Esophagus (tissue), 2 donors: ENCODE results near the gene RHEX. TPM values are rescaled to one million over a fixed set of nuclear protein-coding genes. Genes with fewer than 3 reads are reported as not detected.
A peak's percentile ranks its signal among the peaks of the same experiment; 100 is the strongest.

Source experiments
- H3K27ac ChIP-seq, 2 donors: one replicate each; pipeline ENCODE4 v1.5.1; 2013; ENCODE audit warnings: low read depth in 2 of 2, mild to moderate bottlenecking in 2 of 2, inconsistent platforms in 1 of 2, low read length in 1 of 2, moderate library complexity in 1 of 2
- H3K27me3 ChIP-seq, 2 donors: one replicate each; pipeline ENCODE4 v1.6.1; 2013; ENCODE audit warnings: low read length in 2 of 2, control low read depth in 1 of 2, mild to moderate bottlenecking in 1 of 2; ENCODE audit not compliant: insufficient read depth in 2 of 2, control insufficient read depth in 1 of 2
- H3K36me3 ChIP-seq, 2 donors: one replicate each; pipeline ENCODE4 v1.6.1; 2013; ENCODE audit warnings: low read length in 1 of 2; ENCODE audit not compliant: control insufficient read depth in 2 of 2, insufficient read depth in 2 of 2
- H3K4me1 ChIP-seq, 2 donors: one replicate each; pipeline ENCODE4 v1.6.1; 2013; ENCODE audit warnings: low read length in 1 of 2; ENCODE audit not compliant: control insufficient read depth in 2 of 2, insufficient read depth in 2 of 2
- H3K4me3 ChIP-seq, 2 donors: one replicate each; pipeline ENCODE4 v1.5.1; 2013; ENCODE audit warnings: low read length in 2 of 2, mild to moderate bottlenecking in 2 of 2, low read depth in 1 of 2, moderate library complexity in 1 of 2
- H3K9me3 ChIP-seq, 2 donors: one replicate each; pipeline ENCODE4 v1.6.1; 2013; ENCODE audit warnings: mild to moderate bottlenecking in 2 of 2, low read depth in 1 of 2, low read length in 1 of 2, moderate library complexity in 1 of 2; ENCODE audit not compliant: control insufficient read depth in 2 of 2, insufficient read depth in 1 of 2
- whole genome bisulfite sequencing, 2 donors: extraction: QIAGEN DNeasy Blood & Tissue Kit; methylation state at CpG; one replicate each; pipeline ENCODE4 v1.1.7; 2013; 5-methylcytosine and 5-hydroxymethylcytosine counted together
- polyA plus RNA-seq, 2 donors: library from polyadenylated mRNA; stranded (reverse); fragments of 200-250 nt; gene quantifications; one replicate each; pipeline ENCODE4 v1.2.3, GENCODE V29; 2013
- donor health status: healthy with polysubstance abuse.
- donor health status: Bipolar disorder and iron deficiency.

RHEX gene
- polyA plus RNA-seq, 2 donors: 0.37 to 0.81 TPM

DNA sequence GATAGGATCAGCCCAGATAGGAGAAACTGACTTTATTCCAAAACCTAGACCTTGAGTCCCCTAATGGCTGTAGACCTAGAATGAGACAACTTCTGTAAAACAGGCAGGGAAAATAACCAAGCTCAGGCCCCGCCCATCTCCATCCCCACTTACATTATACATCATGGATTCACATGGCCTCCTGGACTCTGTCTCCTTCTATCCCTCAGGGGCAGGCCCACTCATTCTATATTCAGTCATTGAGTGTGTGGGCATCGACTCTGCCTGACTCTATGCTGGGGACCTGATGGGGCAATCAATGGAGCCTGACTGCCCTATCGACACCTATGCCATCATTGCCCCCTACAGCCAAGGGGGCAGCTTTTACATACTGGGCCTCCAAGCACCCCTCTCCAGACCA, 57.8 kb downstream of the RHEX start:
- 94 to 95% methylated on average over 3 of the region's 3 CpGs for WGBS, 2 donors
- no peaks in the 10 kb centered on the region for H3K27me3 ChIP-seq

DNA sequence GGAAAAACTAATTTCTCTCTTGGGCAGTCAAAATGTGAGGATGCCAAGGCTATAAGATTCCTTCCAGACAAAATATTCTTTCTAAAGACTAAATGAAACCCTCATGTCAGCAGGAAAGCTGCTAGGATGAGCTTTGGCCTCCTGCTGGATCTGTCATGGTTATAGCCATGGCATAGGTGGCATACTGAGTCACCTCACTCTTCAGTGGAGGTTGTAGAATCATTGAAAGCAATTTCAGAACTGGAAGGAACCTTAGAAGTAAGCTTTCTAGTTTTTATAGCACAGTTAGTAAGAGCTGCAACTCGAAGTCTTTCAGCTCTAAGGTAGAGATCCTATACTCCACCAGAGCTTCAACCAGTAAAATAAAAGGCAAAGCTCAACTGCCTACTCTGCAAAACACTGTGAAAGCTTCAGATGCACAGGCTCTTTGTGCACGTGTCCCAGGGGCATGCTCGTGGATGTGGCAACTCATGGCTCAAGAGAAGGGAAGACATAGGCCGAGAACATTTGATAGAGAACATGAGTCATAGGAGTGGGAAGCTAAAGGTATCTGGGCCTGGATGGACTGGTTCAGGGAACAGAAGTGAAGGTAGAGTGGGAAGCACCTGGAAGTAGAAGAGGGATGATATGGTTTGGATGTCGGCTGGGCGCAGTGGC, 58.4 kb downstream of the RHEX start:
- H3K4me3 ChIP-seq: no peak overlapping the region
- no peak overlapping the region for H3K27ac ChIP-seq
- H3K4me1 ChIP-seq: peaks cover 2 to 7% of the 10 kb centered on the region in 2 donors
- H3K36me3 ChIP-seq: no peaks in the 10 kb centered on the region
- no peaks in the 10 kb centered on the region for H3K9me3 ChIP-seq
- H3K27me3 ChIP-seq: no peaks in the 10 kb centered on the region
- WGBS, 2 donors: 75 to 76% methylated on average over 6 of the region's 6 CpGs

More for the DNA sequence above, 57.8 kb downstream of the RHEX start:
- no peak overlapping the region for H3K4me3 ChIP-seq
- no peaks in the 10 kb centered on the region for H3K9me3 ChIP-seq
- no peak overlapping the region for H3K27ac ChIP-seq
- peaks cover 0 to 9% of the 10 kb centered on the region in 2 donors for H3K4me1 ChIP-seq
- no peaks in the 10 kb centered on the region for H3K36me3 ChIP-seq

DNA sequence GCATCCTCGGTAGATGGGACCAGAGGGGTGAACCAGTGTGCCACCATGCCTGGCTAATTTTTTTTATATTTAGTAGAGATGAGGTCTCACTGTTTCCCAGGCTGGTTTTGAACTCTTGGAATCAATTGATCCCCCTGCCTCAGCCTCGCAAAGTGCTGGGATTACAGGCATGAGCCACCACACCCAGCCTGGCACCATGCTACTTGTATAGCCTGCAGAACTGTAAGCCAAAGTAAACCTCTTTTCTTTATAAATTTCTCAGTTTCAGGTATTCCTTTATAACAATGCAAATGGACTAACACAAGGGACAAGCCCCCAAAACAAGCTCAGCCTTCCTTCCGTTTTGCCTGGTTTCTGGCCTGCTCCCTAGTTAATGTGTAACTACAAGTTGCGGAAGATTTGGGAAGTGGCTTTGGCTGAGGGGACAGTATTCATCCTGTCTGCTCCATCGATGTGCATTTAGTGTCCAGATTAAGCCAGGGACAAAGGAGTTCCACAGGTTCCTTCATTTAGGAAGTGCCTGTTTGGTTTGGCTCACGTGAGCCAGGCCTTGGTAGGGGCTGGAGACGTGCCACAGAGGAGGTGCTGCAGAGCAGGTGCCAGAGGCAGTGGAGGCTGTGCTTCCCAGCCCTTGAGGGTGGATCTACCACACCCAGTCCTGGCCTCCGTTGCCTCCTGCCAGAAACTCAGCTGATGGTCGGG, 59.8 kb downstream of the RHEX start:
- Histone ChIP-seq H3K27ac (no peak overlapping the region), H3K36me3 (no peaks in the 10 kb centered on the region), H3K4me3 (no peak overlapping the region), H3K9me3 (no peaks in the 10 kb centered on the region), H3K27me3 (peaks cover 0 to 5% of the 10 kb centered on the region in 2 donors), H3K4me1 (peaks cover 6 to 10% of the 10 kb centered on the region in 2 donors)
- 45 to 57% methylated on average over 9 of the region's 9 CpGs for WGBS, 2 donors

DNA sequence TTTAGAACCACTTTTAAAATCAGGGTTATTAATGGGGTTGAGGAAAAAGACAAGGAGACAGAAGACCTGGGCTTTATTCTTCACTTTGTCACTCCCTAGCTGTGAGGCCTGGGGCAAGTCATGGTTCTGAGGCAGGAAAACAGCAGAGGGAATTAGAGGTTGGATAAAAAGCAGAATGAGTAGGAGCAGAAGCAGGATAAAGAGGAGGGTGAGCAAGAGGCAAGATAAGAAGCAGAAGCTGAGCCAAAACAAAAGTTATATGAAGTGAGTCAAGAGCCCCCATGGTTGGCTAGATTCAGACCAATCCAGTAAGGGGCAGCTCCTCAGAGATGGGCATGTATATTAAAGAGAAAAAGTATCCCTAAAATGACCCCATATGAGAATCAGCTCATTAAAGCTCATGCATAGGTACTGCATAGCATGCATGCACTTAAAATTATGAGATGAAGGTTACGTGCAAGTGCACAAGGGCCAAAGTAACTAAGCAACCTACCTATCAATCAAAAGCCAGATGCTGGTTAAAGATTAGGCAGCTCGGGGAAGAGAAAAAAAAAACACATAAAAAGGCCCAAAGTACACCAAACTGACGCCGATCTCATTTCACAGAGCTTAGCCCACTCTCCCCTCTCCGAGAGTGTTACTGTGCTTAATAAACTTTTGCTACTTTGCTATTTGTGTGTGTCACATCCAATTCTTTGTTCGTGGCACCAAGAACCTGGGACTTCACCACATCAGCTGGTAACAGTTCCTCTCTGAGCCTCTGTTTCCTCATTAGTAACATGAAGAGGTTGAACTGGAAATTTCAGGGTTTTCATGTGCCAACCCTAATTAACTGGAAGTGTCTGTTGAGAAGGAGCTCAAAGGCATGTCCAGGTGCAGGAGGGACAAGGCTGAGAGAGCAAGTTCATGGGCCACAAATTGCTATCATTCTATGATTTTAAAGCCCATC, 62.0 kb downstream of the RHEX start:
- no peak overlapping the region for H3K4me3 ChIP-seq
- H3K4me1 ChIP-seq: peaks cover 6 to 10% of the 10 kb centered on the region in 2 donors
- 72 to 84% methylated on average over 6 of the region's 6 CpGs for WGBS, 2 donors
- H3K27me3 ChIP-seq: peaks cover 0 to 9% of the 10 kb centered on the region in 2 donors
- no peaks in the 10 kb centered on the region for H3K9me3 ChIP-seq
- H3K27ac ChIP-seq: no peak overlapping the region
- H3K36me3 ChIP-seq: no peaks in the 10 kb centered on the region

DNA sequence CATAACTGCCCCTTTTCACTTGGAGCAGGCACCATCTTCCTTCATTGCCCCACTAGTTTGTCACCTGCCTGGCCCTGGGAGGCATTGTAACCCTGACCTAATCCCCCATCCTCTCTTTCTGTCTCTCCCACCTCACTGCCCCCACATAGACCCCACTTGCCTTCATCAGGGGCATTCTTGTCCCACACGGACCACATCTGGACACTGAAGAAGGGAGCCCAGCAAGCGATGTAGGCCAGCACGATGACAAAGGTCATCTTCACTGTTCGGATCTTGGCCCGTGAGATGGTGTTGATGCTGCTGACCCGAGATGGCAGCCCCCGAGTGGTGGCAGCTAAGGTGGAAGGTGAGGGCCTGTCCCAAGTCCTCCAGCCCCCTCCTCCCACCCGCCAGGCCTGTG, 62.8 kb downstream of the RHEX start:
- Histone ChIP-seq H3K4me1 (peaks cover 6 to 10% of the 10 kb centered on the region in 2 donors), H3K27me3 (peaks cover 0 to 9% of the 10 kb centered on the region in 2 donors), H3K4me3 (no peak overlapping the region), H3K36me3 (no peaks in the 10 kb centered on the region), H3K27ac (no peak overlapping the region), H3K9me3 (no peaks in the 10 kb centered on the region)
- 96 to 97% methylated on average over 8 of the region's 8 CpGs for WGBS, 2 donors

DNA sequence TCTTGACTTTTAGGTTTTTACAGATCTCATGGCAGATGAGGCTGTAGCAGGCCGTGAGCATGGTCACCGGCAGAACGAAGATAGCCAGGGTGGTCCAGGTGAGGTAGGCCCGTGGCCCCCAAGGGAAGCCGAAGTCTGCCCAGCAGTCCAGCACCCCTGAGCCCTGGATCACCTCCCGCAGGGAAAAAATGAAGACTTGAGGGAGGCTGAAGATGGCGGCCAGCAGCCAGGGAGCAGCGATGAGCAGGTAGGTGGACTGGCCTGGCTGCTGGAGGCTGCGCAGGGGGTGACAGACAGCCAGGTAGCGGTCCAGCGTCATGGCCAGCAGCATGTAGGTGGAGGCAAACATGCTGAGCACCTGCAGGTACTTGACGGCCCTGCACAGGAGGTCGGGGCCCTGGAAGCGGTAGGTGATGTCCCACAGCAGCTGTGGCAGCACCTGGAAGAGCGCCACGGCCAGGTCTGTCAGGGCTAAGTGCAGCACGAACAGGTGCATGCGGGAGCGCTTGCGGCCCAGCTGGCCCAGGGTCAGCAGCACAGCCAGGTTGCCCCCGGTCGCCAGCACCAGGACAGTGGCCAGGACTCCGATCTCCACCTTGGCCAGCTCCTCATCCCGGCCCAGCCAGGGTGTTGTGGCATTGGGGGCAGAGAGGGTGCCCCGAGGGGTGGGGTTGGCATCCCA, 63.4 kb downstream of the RHEX start:
- Histone ChIP-seq H3K27me3 (peaks cover 0 to 9% of the 10 kb centered on the region in 2 donors), H3K4me1 (peaks cover 6 to 10% of the 10 kb centered on the region in 2 donors)
- WGBS, 2 donors: 93% methylated on average over 24 to 25 of the region's 25 CpGs

DNA sequence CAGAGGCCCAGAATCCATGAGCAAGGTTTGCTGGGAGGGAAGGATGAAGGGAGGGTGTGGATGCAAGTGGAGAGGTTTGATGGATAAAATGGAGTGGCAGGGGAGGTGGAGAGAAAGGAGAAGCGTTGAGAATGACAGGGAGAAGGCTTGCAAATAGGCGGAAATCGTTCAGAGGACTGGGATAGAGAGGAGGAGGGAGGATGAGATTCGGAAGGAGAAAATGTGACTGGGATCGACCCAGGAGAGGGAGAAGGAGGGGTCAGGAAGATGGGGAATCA, 63.8 kb downstream of the RHEX start:
- Histone ChIP-seq H3K4me1 (peaks cover 6 to 10% of the 10 kb centered on the region in 2 donors), H3K4me3 (no peak overlapping the region), H3K9me3 (no peaks in the 10 kb centered on the region), H3K27ac (no peak overlapping the region), H3K36me3 (no peaks in the 10 kb centered on the region), H3K27me3 (peaks cover 0 to 9% of the 10 kb centered on the region in 2 donors)
- 27 to 36% methylated on average over 5 of the region's 5 CpGs for WGBS, 2 donors

More for the DNA sequence above, 63.4 kb downstream of the RHEX start:
- H3K27ac ChIP-seq: no peak overlapping the region
- no peaks in the 10 kb centered on the region for H3K36me3 ChIP-seq
- no peak overlapping the region for H3K4me3 ChIP-seq
- no peaks in the 10 kb centered on the region for H3K9me3 ChIP-seq

DNA sequence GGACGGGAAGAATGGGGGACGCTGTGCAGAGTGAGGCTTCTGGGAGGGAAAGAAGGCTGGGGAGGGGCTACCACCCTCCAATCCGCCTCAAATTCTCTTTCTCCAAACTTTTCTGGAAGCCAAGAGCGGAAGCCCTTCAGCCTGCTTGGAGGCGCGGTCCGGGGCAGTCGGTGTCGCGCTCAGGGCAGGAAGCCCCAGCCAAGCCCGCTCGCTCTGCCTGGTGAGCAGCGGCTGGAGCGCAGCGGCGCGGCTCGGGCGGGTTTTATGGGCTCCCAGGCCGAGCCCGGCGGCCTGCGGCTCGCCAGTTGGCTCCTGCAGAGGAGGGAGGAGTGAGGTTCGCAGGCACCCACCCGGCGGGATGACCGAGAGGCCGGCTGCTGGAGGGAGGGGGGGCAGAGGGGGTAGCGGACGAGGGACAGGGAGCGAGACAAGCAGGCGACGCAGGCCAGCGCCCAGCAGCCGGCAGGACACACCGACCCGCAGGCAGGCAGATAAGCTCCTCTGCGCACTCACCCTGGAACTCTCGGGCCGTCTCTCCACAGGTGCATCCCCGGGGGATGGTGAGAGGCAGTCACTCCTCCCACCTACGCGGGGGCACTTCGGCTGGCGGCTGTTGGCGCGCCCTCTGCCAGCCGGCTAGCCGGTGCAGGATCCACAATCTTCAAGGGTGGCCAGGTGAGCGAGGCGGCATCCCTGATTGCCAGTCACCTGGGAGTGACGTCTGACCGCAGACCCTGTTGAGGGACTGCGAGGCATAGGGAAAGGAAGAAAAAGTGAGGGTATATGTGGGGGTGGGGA, 64.4 kb downstream of the RHEX start, which contains the start of gene AVPR1B:
Gene AVPR1B (minus strand): TSS at position 238 of the 798 bp plus-strand sequence. CDS start 498 bp downstream, outside the sequence.
- H3K4me3 ChIP-seq: peak within 1 kb of the TSS in 1 of 2 donors; percentile 29
- WGBS, 2 donors: 2 to 3% methylated on average over 46 to 55 of the region's 55 CpGs
- H3K27me3 ChIP-seq: peaks cover 0 to 9% of the 10 kb centered on the region in 2 donors
- no peaks in the 10 kb centered on the region for H3K36me3 ChIP-seq
- no peaks in the 10 kb centered on the region for H3K9me3 ChIP-seq
- H3K27ac ChIP-seq: no peak within 1 kb of the TSS
- H3K4me1 ChIP-seq: peaks cover 6 to 10% of the 10 kb centered on the region in 2 donors
